ENCODE results near the gene PMS1.

PMS1 gene

DNA sequence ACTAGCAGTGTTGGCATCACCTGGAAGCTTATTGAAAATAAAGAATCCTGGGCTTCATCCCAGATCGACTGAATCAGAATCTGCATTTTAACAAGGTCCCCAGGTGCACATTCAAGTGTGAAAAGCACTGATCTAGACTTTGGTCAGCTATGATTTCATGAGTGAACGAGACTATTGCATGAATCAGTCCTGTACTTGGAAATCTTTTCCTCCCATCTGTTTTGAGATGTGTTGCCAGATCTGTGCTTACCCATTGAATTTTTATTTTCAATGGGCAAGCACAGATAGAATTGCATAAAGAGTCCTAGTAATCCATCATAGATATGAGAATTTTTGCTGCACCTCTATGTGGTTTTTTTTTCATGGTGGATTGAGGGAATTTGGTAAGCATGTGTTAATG is 64.0 kb downstream of the PMS1 start:
- Histone ChIP-seq H3K4me3 (ENCODE audit: control insufficient read depth in 1 of 7, extremely low read depth in 1 of 7, insufficient read depth in 4 of 7, low read depth in 2 of 7, low read length in 6 of 7) (no peak overlapping the region), H3K27me3 (replicated peaks in 2 of 5; ENCODE audit: control insufficient read depth in 4 of 5, insufficient read depth in 5 of 5, low read length in 4 of 5) (no peaks in the 10 kb centered on the region), H3K9me3 (ENCODE audit: control extremely low read depth in 1 of 5, control insufficient read depth in 4 of 5, insufficient read depth in 2 of 5, low read depth in 1 of 5, low read length in 4 of 5) (no peaks in the 10 kb centered on the region), H3K36me3 (ENCODE audit: control insufficient read depth in 4 of 4, insufficient read depth in 4 of 4, low read length in 3 of 4) (peaks cover 11 to 43% (median 30%) of the 10 kb centered on the region in 4 experiments), H3K27ac (ENCODE audit: insufficient read depth in 1 of 2, low read depth in 1 of 2, low read length in 2 of 2, poor library complexity in 1 of 2, severe bottlenecking in 2 of 2) (no peak overlapping the region), H3K4me1 (ENCODE audit: control extremely low read depth in 1 of 4, control insufficient read depth in 4 of 4, insufficient read depth in 4 of 4, low read length in 3 of 4) (peaks cover 0 to 3% (median 0%) of the 10 kb centered on the region in 4 experiments)
- ChIA-PET POLR2A (no interaction called here), CTCF (no interaction called here)
- 94% methylated on average over 1 of the region's 2 CpGs for WGBS (ENCODE audit: insufficient coverage)
- DNase-seq: no peak

DNA sequence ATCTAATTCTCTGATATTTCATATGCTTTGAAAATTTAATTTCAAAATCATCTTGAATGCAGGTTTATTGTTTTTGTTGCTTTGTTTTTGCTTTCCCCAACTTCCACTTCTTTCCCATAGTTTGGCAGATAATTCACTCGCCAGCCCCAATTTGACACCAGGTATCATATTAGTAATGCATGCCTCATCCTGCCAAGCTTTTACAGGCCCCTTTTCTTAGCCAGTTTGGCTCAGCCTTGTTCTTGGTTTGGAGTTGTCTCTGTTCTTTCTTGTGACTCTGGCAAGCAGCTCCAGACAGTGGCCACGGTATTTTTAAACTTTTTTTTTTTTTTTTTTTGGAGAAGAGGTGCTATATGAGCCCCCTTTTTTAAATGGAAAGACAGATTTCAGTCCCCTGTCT is 65.3 kb downstream of the PMS1 start:
- H3K36me3 ChIP-seq (ENCODE audit: control insufficient read depth in 4 of 4, insufficient read depth in 4 of 4, low read length in 3 of 4): peaks cover 15 to 44% (median 31%) of the 10 kb centered on the region in 4 experiments
- H3K4me1 ChIP-seq (ENCODE audit: control extremely low read depth in 1 of 4, control insufficient read depth in 4 of 4, insufficient read depth in 4 of 4, low read length in 3 of 4): peaks cover 0 to 3% (median 0%) of the 10 kb centered on the region in 4 experiments
- no peaks in the 10 kb centered on the region for H3K9me3 ChIP-seq (ENCODE audit: control extremely low read depth in 1 of 5, control insufficient read depth in 4 of 5, insufficient read depth in 2 of 5, low read depth in 1 of 5, low read length in 4 of 5)
- 67% methylated on average over 1 of the region's 2 CpGs for WGBS (ENCODE audit: insufficient coverage)
- DNase-seq: no peak
- H3K27ac ChIP-seq (ENCODE audit: insufficient read depth in 1 of 2, low read depth in 1 of 2, low read length in 2 of 2, poor library complexity in 1 of 2, severe bottlenecking in 2 of 2): no peak overlapping the region
- H3K27me3 ChIP-seq (replicated peaks in 2 of 5; ENCODE audit: control insufficient read depth in 4 of 5, insufficient read depth in 5 of 5, low read length in 4 of 5): no peaks in the 10 kb centered on the region
- POLR2A ChIA-PET: no interaction called here
- no peak overlapping the region for H3K4me3 ChIP-seq (ENCODE audit: control insufficient read depth in 1 of 7, extremely low read depth in 1 of 7, insufficient read depth in 4 of 7, low read depth in 2 of 7, low read length in 6 of 7)
- CTCF ChIA-PET: no interaction called here

DNA sequence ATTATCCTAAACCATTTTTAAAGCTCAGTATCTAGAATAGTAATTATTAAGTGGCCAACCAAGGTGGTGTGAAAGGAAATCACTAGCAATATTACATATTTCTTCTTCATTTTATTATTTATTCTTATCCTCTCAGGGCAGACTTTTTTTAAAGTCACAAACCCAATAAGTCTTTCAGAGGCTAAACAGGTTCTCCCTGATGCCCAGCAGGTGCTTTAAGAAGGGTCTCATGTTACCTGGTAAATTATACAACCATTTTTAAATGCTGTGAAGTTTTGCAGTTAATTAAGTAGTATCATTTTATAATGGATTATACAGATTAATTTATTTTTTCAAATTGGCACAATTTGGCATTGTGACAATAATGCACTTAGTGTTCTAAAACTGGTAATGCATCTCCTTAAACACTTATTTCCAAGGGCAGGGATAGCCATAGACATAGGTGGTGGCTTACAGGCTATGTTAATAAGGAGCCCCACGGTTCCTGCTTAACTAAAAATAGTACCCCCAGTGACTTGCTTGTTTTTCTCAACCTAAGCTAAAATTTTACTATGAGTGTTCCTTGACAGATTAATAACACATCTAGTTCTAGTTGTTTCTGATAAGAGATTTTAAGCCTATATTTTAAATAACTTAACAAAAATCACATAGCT is 67.0 kb downstream of the PMS1 start:
- CTCF ChIA-PET: no interaction called here
- Histone ChIP-seq H3K36me3 (ENCODE audit: control insufficient read depth in 4 of 4, insufficient read depth in 4 of 4, low read length in 3 of 4) (peaks cover 16 to 46% (median 27%) of the 10 kb centered on the region in 4 experiments), H3K4me1 (ENCODE audit: control extremely low read depth in 1 of 4, control insufficient read depth in 4 of 4, insufficient read depth in 4 of 4, low read length in 3 of 4) (peaks cover 0 to 3% (median 0%) of the 10 kb centered on the region in 4 experiments), H3K9me3 (ENCODE audit: control extremely low read depth in 1 of 5, control insufficient read depth in 4 of 5, insufficient read depth in 2 of 5, low read depth in 1 of 5, low read length in 4 of 5) (no peaks in the 10 kb centered on the region), H3K27ac (ENCODE audit: insufficient read depth in 1 of 2, low read depth in 1 of 2, low read length in 2 of 2, poor library complexity in 1 of 2, severe bottlenecking in 2 of 2) (no peak overlapping the region), H3K4me3 (ENCODE audit: control insufficient read depth in 1 of 7, extremely low read depth in 1 of 7, insufficient read depth in 4 of 7, low read depth in 2 of 7, low read length in 6 of 7) (no peak overlapping the region), H3K27me3 (replicated peaks in 2 of 5; ENCODE audit: control insufficient read depth in 4 of 5, insufficient read depth in 5 of 5, low read length in 4 of 5) (no peaks in the 10 kb centered on the region)
- DNase-seq: no peak
- 17% methylated on average over 1 of the region's 1 CpG for WGBS (ENCODE audit: insufficient coverage)
- POLR2A ChIA-PET: no interaction called here

DNA sequence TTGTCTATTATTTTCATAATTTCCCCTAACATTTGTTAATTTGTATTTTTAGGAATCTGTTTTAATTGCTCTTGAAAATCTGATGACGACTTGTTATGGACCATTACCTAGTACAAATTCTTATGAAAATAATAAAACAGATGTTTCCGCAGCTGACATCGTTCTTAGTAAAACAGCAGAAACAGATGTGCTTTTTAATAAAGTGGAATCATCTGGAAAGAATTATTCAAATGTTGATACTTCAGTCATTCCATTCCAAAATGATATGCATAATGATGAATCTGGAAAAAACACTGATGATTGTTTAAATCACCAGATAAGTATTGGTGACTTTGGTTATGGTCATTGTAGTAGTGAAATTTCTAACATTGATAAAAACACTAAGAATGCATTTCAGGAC is 69.9 kb downstream of the PMS1 start:
- CTCF ChIA-PET: no interaction called here
- no peaks in the 10 kb centered on the region for H3K9me3 ChIP-seq (ENCODE audit: control extremely low read depth in 1 of 5, control insufficient read depth in 4 of 5, insufficient read depth in 2 of 5, low read depth in 1 of 5, low read length in 4 of 5)
- WGBS (ENCODE audit: insufficient coverage): no CpG with 5 or more reads among the region's 3 CpGs
- H3K27ac ChIP-seq (ENCODE audit: insufficient read depth in 1 of 2, low read depth in 1 of 2, low read length in 2 of 2, poor library complexity in 1 of 2, severe bottlenecking in 2 of 2): no peak overlapping the region
- DNase-seq: no peak
- no peaks in the 10 kb centered on the region for H3K27me3 ChIP-seq (replicated peaks in 2 of 5; ENCODE audit: control insufficient read depth in 4 of 5, insufficient read depth in 5 of 5, low read length in 4 of 5)
- POLR2A ChIA-PET: no interaction called here
- H3K36me3 ChIP-seq (ENCODE audit: control insufficient read depth in 4 of 4, insufficient read depth in 4 of 4, low read length in 3 of 4): peaks cover 11 to 38% (median 20%) of the 10 kb centered on the region in 4 experiments
- peaks cover 0 to 3% (median 0%) of the 10 kb centered on the region in 4 experiments for H3K4me1 ChIP-seq (ENCODE audit: control extremely low read depth in 1 of 4, control insufficient read depth in 4 of 4, insufficient read depth in 4 of 4, low read length in 3 of 4)
- H3K4me3 ChIP-seq (ENCODE audit: control insufficient read depth in 1 of 7, extremely low read depth in 1 of 7, insufficient read depth in 4 of 7, low read depth in 2 of 7, low read length in 6 of 7): no peak overlapping the region

DNA sequence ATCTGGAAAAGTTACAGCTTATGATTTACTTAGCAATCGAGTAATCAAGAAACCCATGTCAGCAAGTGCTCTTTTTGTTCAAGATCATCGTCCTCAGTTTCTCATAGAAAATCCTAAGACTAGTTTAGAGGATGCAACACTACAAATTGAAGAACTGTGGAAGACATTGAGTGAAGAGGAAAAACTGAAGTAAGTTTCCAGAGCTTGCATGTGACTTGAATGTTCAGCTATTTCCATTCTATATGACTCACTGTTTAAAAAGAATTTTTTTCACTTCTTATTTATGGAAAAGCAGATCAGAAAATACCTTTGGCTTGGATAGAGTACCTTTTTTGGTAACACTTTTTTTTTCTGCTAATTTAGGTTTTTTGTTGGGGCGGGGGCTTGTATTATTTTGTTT is 70.7 kb downstream of the PMS1 start:
- Histone ChIP-seq H3K36me3 (ENCODE audit: control insufficient read depth in 4 of 4, insufficient read depth in 4 of 4, low read length in 3 of 4) (peaks cover 7 to 32% (median 20%) of the 10 kb centered on the region in 4 experiments), H3K9me3 (ENCODE audit: control extremely low read depth in 1 of 5, control insufficient read depth in 4 of 5, insufficient read depth in 2 of 5, low read depth in 1 of 5, low read length in 4 of 5) (no peaks in the 10 kb centered on the region), H3K4me1 (ENCODE audit: control extremely low read depth in 1 of 4, control insufficient read depth in 4 of 4, insufficient read depth in 4 of 4, low read length in 3 of 4) (peaks cover 0 to 3% (median 0%) of the 10 kb centered on the region in 4 experiments), H3K4me3 (ENCODE audit: control insufficient read depth in 1 of 7, extremely low read depth in 1 of 7, insufficient read depth in 4 of 7, low read depth in 2 of 7, low read length in 6 of 7) (no peak overlapping the region), H3K27ac (ENCODE audit: insufficient read depth in 1 of 2, low read depth in 1 of 2, low read length in 2 of 2, poor library complexity in 1 of 2, severe bottlenecking in 2 of 2) (no peak overlapping the region), H3K27me3 (replicated peaks in 2 of 5; ENCODE audit: control insufficient read depth in 4 of 5, insufficient read depth in 5 of 5, low read length in 4 of 5) (no peaks in the 10 kb centered on the region)
- WGBS (ENCODE audit: insufficient coverage): no CpG with 5 or more reads among the region's 3 CpGs
- CTCF ChIA-PET: no interaction called here
- POLR2A ChIA-PET: no interaction called here
- DNase-seq: no peak

DNA sequence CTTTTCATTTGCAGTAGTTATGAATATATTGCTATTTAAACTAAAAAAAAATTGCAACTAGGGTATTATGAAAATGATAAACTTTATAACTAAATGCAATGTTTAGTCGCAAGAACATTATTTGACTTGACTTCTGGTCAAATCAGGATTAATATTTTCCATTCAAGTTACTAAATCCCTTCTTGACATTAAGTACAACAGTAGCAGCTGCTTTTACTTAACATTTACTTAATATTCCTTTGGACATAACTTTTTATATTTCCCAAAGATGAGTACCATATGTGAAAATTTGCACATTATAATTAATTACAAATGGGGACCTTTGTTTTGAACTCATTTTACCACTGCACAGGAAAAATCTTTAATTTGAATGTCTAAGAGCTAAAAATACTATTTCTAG is 74.0 kb downstream of the PMS1 start:
- Histone ChIP-seq H3K27me3 (replicated peaks in 2 of 5; ENCODE audit: control insufficient read depth in 4 of 5, insufficient read depth in 5 of 5, low read length in 4 of 5) (no peaks in the 10 kb centered on the region), H3K36me3 (ENCODE audit: control insufficient read depth in 4 of 4, insufficient read depth in 4 of 4, low read length in 3 of 4) (peaks cover 7 to 31% (median 19%) of the 10 kb centered on the region in 4 experiments), H3K4me1 (ENCODE audit: control extremely low read depth in 1 of 4, control insufficient read depth in 4 of 4, insufficient read depth in 4 of 4, low read length in 3 of 4) (no peaks in the 10 kb centered on the region), H3K4me3 (ENCODE audit: control insufficient read depth in 1 of 7, extremely low read depth in 1 of 7, insufficient read depth in 4 of 7, low read depth in 2 of 7, low read length in 6 of 7) (no peak overlapping the region), H3K9me3 (ENCODE audit: control extremely low read depth in 1 of 5, control insufficient read depth in 4 of 5, insufficient read depth in 2 of 5, low read depth in 1 of 5, low read length in 4 of 5) (peaks cover 0 to 8% (median 0%) of the 10 kb centered on the region in 5 experiments), H3K27ac (ENCODE audit: insufficient read depth in 1 of 2, low read depth in 1 of 2, low read length in 2 of 2, poor library complexity in 1 of 2, severe bottlenecking in 2 of 2) (no peak overlapping the region)
- ChIA-PET CTCF (no interaction called here), POLR2A (no interaction called here)
- WGBS (ENCODE audit: insufficient coverage): no CpG with 5 or more reads among the region's 1 CpG
- DNase-seq: no peak

- ChIA-PET POLR2A (no interaction called here), CTCF (no interaction called here)
- DNase-seq: no peak
- no peak overlapping the region for H3K27ac ChIP-seq (ENCODE audit: insufficient read depth in 1 of 2, low read depth in 1 of 2, low read length in 2 of 2, poor library complexity in 1 of 2, severe bottlenecking in 2 of 2)
- no peaks in the 10 kb centered on the region for H3K27me3 ChIP-seq (replicated peaks in 2 of 5; ENCODE audit: control insufficient read depth in 4 of 5, insufficient read depth in 5 of 5, low read length in 4 of 5)
- H3K4me3 ChIP-seq (ENCODE audit: control insufficient read depth in 1 of 7, extremely low read depth in 1 of 7, insufficient read depth in 4 of 7, low read depth in 2 of 7, low read length in 6 of 7): no peak overlapping the region
- H3K4me1 ChIP-seq (ENCODE audit: control extremely low read depth in 1 of 4, control insufficient read depth in 4 of 4, insufficient read depth in 4 of 4, low read length in 3 of 4): peaks cover 0 to under 1% (median 0%) of the 10 kb centered on the region in 4 experiments
- peaks cover 3 to 26% (median 13%) of the 10 kb centered on the region in 4 experiments for H3K36me3 ChIP-seq (ENCODE audit: control insufficient read depth in 4 of 4, insufficient read depth in 4 of 4, low read length in 3 of 4)
- H3K9me3 ChIP-seq (ENCODE audit: control extremely low read depth in 1 of 5, control insufficient read depth in 4 of 5, insufficient read depth in 2 of 5, low read depth in 1 of 5, low read length in 4 of 5): peaks cover 0 to 8% (median 0%) of the 10 kb centered on the region in 5 experiments
Observed at GRCh38 chr2:189860161-189860560, 75.9 kb downstream of the PMS1 start.
